Right forelimb (tissue), 1 donor: ENCODE data around the gene ATP5F1B.

Experiments
- DNase-seq: peaks from one replicate; pipeline ENCODE4 v3.0.0-alpha.2; 2018

Gene ATP5F1B

DNA sequence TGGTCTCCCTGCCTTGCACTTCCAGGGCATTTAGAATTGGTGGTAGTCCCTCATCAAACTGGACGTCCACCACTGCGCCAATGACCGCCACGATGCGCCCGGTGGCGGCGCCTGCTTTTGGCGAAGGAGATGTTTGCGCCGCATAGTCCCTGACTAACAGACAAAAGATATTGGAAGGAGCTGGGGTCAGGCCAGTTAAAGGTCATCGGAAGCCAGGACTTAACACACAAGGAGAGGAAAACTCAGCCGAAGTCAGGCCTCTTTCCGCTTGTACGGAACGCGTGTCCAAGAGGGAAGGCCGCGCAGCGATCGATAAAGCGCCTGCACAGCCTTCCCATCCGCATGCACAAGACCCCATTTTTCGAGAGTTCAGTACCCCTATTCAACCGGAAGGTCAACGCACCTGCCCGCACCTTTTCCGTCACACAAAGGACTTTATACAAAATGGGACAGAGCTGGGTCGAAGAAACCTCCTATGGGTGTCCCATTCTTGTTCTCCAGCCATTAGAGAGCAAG lies 525 bp downstream of the ATP5F1B start:
- DNase-seq: no peak

DNA sequence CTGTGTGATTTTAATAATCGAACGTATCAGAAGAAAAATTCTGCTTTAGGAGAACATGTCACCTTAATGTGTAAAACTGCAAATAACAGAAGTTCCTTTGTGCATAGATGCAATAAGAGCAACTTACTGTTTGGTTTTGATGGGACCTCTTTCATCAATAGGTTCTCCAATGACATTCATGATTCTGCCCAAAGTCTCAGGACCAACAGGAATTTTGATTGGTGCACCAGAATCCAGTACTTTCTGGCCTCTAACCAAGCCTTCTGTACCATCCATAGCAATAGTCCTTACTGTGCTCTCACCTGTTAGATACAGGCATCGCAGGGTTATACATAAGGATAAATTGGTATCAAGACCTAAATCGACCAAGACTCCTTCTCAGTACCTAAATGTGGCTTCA lies 1.1 kb downstream of the ATP5F1B start:
- DNase-seq: no peak

DNA sequence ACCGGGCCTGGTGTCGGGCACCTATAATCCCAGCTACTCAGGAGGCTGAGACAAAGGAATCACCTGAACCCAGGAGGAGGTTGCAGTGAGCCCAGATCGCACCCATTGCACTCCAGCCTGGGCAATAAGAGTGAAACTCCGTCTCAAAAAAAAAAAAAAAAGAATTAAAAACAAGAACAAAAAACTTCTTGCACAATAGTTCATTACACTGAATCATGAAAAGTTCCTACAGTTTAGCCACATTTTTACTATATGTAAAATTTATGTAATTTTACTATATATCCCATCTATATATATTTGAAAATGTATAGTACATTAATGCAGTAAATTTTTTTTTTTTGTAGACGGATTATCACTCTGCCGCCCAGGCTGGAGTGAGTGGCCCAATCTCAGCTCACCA lies 4.6 kb downstream of the ATP5F1B start:
- no peak for DNase-seq

DNA sequence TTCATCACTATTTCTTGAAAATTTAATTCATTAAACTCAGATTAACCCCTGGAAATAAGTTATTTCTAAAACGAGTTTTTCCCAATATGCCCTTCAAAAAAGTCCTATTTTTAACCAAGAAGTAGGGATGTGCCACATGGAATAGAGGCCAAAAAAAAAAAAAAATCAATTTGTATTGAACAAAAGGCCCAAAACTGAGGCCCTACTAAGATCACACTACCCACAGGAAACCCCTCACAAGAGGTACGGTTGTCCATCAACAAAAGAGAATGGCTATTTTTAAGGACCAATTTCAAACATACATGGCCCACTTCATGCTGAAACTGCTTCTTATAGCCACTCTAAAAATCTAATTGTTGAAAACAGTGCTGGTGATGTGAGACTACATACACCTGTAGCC lies 8.2 kb downstream of the ATP5F1B start:
- DNase-seq: no peak

DNA sequence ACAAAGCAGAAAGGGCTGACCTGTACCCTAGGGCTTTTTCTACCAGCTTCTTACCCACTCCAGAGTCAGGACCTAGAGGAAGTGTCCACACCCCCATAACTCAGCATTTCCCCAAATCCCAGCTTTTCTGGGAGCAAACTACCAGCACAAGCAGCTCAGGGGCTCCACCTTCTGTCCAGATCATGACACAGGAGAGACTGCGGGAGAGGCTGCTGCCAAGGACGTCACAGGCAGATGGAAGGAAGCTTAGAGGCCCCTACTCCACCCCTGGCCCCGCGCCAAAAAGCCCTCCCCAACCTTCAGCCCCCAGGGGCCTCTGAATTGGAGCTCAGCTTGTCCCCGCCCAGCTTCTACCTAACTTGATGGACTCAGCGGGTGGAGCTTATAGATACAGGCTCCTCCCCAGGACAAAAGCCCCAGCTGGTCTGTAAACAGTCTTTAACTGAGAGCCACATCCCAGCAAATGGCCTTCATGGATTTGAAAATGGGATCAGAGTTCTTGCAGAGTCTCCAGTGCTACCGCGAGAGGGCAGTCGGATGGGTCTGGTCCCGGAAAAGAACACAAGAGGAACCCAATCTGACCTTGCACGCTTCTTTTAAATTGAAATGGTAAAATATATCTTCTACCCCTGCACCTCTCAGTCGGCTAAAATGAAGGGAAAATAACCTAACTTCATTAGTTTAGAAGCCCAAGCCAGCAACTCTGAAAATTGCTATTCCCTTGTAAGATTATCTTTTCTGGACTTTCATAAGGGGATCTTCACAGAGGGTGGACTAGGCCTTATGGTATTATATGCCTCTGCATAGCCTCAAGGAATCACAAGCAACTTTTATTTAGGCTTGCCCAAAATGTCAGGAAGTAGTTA lies 8.9 kb downstream of the ATP5F1B start:
- DNase-seq: peak; percentile 100

DNA sequence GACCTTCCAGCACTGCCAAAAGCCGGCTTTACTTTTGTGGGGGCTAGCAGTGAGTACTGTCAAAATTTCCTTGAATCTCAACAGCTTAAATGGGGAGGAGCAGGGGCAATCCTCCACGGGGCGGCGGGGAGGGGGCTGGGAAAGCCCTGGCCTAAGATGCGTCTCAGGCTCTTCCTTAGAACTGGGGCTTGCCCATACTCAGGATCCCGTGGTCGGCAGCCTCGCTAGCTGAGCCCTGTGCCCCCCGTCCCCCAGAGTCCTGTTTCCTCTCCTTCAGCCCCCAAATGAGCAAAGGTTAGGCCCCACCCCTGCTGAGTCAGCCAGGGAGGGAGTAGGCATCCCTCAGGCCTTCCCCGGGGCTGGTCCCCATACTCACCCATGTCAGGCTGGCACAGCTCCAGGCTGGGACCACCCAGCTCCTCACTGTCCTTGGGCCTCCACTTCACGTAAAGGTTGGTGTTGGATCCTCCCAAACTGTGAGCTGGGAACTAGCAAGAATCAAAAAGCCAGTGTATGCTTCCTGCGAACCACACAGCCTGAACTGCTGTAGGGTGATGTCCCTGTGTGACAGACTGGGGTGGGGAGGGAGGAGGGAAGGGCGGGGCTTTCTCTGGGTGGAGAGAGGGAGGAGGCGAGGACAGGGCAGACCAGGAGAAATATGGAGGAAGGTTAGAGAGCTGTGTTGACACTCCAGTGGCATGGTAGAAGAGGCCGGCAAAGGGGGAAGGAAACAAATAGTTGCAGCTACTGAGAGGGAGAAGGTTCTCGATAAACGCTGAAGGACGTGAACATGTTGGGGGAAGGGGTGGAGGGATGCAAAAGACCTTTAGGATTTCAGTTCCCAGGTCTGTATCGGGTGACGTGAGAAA lies 9.7 kb downstream of the ATP5F1B start:
- DNase-seq: peak; percentile 89

DNA sequence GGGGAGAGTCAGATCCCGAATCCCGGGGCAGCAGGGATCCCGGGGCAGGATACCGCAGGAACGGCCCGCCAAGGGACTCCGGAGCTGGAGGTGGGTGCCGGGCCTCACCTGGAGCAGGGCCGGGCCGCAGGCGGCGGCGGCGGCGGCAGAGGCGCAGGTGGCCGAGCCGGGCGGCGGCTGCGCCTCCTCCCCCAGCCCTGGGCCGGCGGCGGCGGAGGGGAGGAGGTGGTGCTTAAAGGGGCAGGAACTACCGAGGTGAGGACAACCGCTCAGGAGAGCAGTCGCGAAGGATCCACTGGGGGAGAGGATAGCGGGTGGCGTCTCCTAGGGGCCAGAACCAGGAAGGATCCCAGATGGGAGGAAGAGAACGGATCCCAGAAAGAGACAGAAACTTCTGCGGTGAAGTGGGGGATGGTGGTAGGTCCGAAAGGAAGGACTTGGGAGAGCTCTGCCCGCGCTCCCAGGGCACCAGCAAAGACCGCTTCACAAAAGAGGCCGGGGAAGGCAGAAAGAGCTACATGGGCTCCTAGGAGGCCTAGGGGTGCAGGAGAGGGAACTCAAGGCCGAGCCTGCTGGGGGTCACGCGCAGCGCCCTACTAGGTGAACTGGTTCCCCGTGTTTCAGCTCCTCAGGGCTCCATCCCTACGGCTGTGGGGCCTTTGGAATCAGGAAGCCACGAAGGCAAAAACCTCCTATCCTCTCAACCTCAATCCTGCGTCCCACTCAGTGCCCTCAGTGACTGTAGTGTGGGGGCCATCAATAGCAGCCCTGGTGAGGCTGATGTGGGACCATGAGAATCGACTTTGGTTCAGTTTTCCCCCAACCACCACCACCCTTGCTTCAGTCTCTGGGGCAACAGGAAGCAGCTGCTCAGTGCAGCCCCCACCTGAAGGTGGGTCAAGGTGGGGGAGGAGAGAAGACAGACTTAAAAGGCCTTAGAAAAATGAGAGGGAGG lies 10.7 kb downstream of the ATP5F1B start:
- DNase-seq: peak; percentile 70

DNA sequence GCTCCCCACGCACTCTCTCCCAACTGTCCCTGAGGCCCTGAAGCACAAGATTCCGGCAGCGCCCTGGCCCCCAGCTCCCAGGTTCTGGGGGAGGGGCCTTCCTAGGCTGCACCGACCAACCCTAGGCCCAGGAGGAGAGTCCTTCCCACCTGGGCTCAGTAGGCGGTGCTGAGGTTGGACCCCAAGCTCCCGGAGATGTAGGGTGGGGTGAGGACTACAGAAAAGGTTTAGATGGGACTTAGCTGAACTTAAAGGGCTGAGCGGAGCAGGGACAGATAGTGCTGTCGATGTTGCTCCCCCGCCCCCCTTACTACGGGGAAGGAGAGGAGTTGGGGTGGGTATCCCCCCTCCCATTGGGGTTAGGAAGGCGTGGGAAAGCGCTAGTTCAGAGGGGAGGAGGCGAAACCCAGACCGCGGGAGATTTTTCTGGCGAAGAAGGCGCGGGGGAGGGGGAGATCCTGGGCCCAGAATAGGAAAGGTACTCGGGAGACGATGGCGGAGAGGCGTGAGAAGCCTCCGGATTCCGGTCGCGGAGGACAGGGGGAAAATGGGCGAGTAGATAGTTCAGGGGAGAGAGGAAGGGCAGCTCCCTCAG lies 11.4 kb downstream of the ATP5F1B start:
- DNase-seq: no peak

DNA sequence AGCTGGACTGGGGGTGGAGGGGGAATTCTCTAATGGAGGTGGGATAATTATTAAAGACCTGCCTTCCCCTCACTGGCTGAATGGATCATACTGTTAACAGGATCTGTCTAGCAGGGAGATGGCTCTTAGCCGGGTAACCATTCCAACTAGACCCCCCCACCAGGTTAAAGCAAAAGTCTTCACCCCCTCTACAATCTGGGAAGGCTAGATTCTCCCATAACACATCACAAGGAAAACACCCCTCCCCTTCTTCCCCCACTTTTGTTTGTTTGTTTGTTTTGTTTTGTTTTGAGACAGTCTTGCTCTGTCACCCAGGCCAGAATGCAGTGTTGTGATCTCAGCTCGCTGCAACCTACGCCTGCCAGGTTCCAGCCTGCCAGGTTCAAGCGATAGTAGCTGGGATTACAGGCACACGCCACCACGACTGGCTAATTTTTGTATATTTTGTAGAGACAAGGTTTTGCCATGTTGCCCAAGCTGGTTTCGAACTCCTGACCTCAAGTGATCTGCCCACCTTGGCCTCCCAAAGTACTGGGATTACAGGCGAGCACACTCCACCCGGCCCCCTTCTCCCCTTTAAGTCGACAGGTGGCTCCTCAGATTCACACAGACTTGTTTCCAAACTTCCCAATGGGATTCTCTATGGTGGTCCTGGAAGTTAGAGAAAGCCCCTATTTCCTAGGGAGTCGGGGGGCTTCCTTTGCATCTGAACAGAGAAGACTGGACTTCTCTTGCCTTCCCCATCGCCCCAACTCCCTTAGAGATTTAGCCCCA lies 12.1 kb downstream of the ATP5F1B start:
- DNase-seq: no peak

DNA sequence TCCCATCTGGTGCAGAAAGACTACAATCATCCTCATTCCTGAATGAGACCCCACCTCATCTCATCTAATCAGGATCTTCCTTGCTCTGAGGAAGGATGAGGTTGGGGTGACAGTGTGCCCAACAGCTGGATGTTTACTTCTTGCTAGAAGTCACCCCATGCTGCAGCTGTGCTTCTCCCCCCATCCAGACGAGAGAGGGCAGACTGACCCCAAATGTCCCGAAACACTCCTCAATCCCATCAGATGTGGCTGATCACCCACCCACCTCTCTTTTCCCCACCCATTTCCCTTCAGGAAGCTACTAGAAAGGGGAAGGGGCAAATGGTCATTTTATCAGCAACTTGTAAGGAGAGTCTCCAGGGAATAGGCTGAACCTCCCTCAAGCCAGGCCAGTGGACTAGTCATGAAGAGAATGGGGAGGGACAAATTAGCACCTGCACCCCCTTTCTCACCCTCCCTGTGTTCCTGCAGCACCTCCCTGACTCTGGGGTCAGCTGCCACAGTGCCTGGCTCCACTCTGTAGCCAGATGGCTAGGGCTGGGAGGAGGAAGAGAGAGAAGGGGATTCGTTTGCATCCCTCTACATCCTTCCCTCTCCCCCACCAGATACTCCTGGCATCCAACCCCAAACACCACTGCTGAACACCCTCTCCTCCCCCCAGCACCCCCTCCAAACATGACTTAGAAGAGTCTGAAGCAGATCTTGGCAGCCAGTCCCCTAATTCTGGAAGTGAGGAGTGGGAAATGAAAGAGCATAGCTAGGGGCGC lies 12.9 kb downstream of the ATP5F1B start:
- DNase-seq: no peak

DNA sequence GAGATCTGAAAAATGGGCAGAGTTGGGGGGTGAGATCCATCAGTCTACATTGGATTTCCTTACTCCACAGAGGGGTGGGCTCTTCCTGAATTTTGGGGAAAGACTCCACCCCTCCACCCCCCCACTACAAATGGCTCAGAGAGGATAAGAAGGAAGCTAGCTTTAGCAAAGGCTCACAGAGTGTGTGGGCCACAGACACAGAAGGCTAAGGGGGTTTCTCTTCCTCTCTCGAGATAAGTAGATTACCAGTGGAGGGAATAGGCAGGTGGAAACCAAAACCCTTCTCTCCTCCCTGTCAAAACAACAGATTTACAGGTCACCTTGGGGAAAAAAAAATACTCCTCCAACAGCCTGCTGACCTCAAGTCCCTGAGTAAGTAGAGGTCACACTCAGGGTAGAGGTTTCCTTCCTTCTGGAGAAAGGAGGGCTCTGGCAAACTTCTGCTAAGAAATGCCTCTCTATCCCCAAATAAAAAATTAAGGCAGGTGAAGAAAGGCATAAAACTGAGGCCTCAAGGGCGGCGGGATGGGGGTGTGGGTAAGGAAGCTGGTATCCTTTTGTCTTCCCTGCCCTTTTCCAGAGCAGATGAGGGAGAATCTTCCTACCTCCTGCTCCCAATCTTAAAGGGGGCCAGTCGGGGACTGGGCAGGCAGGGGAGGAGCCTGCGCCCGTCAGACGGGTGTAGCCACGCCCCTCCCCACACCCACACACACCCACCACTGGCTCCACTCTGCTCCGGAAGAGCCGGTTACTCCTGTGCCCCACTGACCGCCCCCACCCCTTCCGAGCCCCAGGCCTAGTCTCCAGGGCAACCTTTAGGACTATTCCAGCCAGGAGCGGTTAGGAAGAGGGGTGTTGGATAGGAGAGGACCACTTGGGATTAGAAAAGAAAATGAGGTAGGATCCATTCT lies 13.7 kb downstream of the ATP5F1B start:
- DNase-seq: no peak

DNA sequence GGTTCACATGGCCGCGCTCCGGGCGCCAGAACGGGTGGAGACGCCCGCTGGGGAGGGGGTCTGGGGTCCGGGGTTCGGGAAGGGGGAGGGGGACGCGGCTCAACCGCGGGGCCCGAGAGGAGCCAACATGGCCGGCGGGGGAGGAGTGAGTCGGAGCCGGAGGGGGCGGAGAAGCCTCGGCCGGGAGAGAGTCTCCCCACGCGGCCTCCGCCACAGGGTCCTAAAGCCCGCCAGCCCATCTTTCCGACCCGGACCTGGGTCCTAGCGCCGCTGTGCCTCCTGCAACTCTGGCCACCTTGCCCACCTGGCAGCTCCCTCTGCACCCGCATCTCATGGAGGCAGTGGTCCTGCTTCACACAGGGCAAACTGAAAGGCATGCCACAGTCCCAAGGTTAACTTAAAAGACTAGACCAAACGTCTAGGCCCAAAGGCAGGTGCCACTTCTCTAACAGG lies 15.6 kb downstream of the ATP5F1B start, which contains the start of gene BAZ2A:
BAZ2A (minus strand) TSS at position 147 of the 453 bp plus-strand sequence. CDS start 12,796 bp downstream, outside the sequence.
- DNase-seq: peak; percentile 91

DNA sequence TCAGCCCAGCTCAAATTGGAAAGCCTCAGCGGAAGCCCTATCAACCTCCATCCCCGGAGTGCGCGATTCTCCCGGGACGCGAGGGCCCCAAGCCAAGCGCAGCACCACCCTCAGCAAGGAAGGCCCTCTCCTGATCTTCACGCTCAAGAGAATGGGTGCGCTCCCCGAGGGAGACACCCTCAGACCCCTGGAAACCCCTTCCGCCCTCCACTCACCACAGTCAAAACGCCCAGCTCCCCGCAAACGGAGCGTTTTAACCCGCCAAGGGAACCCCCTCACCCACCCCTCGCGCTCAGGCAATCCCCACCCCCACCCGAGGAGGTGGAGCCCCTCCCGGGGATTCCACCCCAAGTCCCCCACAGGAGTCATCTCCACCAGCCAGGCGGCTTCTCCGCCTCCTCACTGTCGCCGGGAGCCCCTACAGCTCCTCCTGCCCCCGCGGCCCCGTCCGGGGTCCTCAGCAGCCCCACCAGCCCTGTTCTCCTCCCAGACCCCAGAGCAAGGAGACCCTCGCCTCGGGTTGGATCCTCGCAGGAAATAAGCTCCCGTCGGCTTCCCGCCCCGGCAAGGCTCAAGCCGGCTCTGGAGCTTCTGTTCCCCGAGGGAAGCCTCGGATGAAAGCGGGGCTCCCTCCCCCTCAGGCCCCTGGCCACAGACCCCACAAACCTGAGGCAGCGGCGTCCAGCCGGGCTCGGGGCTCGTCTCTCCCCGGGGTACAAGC lies 16.2 kb downstream of the ATP5F1B start:
- DNase-seq: no peak

DNA sequence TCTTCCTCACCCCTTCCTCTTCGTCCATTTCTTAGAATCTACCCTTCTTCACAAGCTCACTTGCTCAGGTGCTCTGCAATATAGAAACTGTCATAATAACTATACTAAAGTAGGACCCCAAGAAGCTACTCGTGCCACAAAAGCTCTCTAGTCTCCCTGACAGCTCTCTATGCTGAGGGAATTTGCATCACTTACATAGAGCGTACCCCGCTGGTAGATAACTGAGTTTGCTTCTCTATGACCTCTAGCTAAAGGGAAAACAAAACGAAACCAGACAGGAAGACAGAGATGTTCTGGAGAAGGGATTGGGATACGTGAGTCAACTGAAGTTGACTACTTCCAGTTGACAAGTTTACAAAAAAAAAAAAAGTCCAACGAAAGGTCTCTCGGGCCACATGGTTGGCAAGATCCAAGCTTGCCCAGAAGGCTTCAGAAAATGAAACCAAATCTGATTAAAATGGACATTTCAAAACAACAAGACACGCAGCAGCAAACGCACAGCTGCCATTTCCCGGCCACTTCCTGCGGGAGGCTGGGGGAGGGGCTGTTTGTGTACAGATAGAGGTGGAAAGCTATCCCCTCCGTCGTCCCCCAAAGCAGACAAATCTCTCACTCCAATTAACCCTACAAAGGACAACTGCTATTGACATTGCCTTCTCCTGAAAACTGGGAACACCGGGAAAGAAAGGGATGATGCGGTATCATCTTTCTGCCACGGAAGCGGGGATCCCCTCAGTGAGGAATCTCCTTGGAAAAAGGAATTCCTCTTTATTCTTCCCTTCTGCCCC lies 16.9 kb downstream of the ATP5F1B start:
- peak; percentile 77 for DNase-seq

DNA sequence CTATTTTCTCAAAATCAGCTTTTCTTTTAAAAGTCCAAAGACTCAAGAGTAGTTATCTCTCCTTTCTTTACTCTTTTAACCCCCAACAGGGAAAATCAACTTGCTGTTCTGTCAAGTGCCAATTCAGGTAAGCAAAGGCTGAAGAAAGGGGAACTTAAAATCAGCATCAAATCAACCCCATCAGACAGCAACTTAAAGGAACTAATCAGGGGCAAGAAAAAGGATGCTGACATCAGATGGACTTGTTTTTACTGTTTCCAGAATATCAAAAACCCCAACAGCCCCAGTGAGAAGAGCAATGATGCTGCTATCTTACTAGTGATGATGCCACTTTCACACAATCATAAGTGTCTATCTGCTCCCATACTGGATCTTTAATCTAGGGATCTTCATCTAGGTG lies 19.1 kb downstream of the ATP5F1B start:
- no peak for DNase-seq

DNA sequence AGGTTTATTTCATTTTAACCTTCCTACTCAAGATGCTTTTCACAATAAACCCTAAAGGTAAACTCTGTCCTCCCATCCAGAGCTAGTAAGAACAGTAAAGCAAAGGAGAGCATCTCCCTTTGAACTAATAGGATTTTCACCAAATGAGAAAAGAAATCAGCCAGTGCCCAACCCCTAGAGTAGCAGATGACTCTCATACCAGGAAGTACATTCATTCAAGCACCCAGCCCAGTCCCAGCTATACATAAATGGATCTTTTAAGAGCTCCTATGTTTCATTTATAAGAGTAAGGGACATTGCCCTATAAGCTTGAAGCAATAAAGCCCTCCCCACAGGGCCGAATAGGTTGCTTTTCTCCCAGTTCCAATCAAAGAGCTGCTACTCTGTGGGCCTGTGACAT lies 23.2 kb downstream of the ATP5F1B start:
- DNase-seq: no peak

DNA sequence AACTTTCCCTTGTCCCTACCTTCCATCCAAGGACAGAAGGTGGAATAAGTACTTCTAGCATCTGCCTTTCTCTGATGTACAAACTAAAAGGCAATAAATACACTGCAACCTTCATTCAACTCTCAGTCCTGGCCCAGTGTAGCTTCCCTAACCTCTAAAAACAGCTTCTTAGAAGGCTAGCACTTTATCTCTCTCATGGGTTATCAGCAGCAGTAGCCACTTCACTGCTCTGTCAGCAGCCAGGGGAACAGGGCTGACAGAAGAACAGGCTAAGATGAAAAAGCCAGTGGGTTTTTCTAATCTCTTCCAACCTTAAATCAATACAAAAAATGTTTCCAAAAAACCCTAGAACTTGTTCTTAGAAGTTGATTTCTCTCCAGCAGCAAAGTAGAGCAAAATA lies 28.9 kb downstream of the ATP5F1B start:
- DNase-seq: no peak

DNA sequence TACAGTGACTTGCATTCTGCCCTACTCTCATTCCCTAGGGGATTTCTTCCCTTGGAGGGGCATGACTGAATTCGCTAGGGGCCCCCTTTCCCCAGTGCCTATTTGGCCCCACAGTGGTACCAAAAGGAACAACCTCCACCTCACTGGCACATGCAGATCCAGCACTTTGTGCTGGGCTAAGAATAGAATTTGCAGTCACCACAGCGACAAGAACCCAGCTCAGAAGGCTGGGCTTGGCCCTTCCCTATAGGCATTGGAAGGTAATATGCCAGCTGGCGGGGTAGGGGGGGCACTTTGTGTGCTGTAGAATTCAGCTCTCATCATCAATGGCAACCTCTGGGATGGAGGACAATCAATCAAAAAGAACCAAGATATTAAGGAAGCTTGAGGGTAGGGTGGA lies 29.5 kb downstream of the ATP5F1B start:
- no peak for DNase-seq
